Stimulated activated CD8-positive, alpha-beta memory T cell treated with anti-CD3 and anti-CD28 coated beads, Interleukin-7, amount 100 ng/mL, for 4 hours (primary cell): ENCODE data around the gene HEMGN.
A peak's percentile ranks its signal among the peaks of the same experiment; 100 is the strongest.
"Not testable (repeated sequence)": the region's sequence is repeated elsewhere in the genome, so short reads cannot be mapped to it uniquely, and the experiment has no call there.

Experiments
- DNase-seq, 2 donors: peaks; one replicate each; pipeline ENCODE4 v3.0.0-alpha.2; 2020; ENCODE audit warnings: low read depth in 2 of 2

Gene HEMGN

GRCh38 chr9:97938081-97938644, at the start of gene HEMGN:
Gene HEMGN, minus strand, starts transcription at chr9:97938172. Its CDS starts 36 bp downstream, at chr9:97938136.
- peak in 1 of 2 donors; percentile 7 for DNase-seq

GRCh38 chr9:97987487-97987886, 49.5 kb upstream of the HEMGN start:
- no peak for DNase-seq

- DNase-seq = peak; percentile 27 to 43
Observed at GRCh38 chr9:97985058-97985861, 47.3 kb upstream of the HEMGN start.

DNA sequence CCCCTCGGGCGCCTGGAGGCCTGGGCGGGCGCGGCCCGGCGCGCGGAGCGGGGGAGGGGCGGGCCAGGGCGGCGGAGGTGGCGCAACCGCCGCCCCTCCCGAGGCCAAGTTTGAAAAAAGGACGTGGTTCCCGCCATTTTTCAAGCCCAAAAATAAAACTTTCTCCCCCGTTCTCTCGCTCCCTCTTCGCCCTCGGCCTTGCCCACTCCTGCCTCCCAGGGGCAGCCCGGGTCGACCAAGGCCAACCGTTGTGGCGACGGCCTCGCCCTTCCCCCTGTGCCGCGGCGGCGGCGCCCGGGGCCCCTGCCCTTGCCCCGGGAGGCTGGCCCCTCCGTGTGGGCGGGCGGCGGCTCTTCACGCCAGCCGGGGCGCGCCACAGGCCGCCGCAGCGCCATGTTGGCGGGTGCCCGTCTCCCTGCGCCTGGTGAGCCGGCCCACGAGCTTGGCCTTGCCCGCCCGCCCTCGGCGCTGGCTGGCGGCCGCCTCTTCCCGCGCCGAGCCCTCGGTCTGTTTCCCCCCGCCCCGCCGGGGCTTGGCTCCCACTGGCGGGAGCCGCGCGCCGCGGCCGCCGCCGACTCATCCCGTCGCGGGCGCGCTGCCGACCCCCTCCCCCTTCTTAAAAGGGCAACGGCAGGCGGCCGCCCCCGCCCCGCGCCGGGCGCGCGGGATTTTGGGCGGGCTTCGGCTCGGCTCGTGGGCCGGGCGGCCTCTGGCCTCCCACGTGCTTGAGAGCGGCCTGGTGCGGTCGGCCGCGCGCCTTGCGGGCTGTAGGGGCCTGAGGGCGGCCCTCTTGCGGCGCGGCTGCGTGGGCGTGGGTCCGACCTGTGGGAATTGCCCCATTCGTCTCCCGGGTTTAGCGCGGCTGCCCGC, 46.5 kb upstream of the HEMGN start:
- peak; percentile 68 to 81 for DNase-seq

DNA sequence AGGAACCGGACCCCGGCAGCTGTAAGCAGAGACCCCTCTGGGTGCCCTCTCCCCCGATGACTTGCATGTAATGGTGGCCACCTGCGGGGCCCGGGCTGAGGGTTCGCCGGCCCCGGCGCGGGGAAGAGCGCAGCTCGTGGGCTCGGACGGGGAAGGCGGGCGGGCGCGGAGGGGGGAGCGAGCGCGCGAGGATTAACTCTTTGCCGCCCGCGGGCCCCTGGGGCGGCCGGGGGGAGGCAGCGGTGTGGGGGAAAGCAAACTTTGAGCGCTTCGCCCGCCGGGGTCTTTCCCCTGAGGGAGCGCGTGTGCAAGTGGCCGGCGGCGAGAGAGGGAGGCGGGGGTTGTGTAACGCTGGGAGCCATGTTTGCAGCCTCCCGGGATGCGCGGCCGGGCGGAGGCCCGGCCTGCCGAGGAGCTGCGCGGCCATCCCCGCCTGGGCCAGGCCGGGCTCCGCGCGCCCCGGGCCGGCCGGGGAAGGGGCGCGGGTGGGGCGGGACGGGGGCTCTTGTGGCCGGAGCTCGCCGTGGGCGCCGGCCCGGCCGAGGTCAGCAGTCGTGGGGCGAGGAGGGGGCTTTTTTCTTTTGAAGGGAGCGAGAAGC, 45.7 kb upstream of the HEMGN start:
- DNase-seq = peak; percentile 32 to 66

- DNase-seq = peak; percentile 93 to 96
Observed at GRCh38 chr9:97982683-97983588, 45.0 kb upstream of the HEMGN start, which contains the start of gene ANP32B. Gene ANP32B, plus strand, starts transcription at chr9:97983341. Its CDS starts 215 bp downstream, at chr9:97983556.

DNA sequence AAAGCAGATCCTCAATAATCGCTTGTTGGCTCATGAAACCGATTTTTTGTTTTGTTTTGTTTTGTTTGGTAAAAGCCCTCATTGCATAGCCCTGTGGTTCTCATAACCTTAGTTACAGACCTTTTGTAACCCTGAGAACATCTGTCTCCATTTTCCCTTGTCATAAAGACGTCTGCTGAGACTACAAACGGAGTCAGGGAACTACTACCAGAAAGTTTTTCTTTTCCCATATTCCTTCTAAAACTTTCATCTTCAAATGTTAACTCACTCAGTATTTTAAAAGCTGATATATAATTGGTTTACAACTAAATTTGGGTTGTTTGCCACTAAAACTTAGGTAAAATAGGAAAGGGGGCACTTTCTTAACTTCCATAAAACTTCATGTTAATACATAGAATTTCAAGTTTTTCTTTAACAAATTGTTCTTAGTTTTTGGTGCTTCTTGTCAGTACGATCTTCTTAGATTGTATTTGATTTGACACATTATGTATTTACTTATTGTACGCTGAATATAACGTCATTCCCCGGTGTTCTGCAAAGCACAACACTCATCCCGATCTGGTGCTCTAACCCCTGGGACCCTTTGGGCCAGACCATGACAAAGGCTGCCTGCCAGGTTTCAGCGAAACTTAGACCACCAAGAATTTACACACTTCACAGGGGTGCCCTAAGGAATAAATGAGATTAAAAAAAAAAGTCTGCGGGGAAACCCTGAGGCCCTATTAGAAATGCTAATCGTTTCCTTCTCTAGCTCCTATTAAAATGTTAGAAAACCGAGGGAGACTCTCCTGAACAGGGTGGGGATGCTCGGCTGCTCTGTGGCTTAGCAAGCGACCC, 44.1 kb upstream of the HEMGN start:
- no peak for DNase-seq

DNA sequence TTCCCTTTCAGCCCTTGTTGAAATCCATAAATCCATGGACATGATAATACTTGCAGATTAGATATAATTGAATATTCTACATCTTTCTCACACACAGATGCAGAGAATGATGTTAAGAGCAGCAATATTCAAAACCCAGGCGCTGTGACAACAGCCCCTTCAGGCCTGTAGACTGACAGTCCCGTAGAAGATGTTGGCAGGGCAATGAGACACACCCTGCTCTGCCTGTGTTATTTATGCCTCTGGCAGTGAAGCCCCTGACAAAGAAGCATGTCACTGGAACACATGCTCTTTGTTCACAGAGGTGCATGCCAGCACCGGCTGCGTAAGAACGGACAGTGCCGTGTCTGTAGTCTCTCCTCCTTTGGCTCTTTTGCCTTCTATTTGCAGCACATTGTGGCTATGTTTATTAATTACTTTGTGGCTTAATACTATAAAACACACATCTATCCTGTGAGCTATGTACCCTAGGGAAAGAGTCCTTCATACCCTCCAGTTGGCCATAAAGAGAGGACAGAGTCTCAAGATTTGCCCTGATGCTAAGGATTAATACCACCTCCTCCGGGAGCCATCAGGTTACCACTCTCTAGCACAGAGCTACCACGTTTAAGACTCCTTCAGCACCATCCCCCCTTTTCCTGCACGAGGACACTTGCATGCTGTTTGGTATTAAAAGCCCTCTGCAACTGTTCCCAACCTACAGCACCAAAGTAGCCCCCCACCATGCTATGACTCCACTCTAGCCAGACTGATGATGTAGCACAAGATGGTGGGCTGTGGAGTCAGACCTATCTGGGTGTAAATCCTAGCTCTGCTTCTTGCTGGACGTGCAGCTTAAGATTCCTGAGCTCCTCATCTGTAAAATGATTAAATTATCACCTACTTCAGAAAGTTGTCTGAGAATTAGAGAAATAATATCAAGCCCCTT, 43.2 kb upstream of the HEMGN start:
- DNase-seq = no peak

- no peak for DNase-seq
Observed at GRCh38 chr9:97980479-97980803, 42.5 kb upstream of the HEMGN start.

DNA sequence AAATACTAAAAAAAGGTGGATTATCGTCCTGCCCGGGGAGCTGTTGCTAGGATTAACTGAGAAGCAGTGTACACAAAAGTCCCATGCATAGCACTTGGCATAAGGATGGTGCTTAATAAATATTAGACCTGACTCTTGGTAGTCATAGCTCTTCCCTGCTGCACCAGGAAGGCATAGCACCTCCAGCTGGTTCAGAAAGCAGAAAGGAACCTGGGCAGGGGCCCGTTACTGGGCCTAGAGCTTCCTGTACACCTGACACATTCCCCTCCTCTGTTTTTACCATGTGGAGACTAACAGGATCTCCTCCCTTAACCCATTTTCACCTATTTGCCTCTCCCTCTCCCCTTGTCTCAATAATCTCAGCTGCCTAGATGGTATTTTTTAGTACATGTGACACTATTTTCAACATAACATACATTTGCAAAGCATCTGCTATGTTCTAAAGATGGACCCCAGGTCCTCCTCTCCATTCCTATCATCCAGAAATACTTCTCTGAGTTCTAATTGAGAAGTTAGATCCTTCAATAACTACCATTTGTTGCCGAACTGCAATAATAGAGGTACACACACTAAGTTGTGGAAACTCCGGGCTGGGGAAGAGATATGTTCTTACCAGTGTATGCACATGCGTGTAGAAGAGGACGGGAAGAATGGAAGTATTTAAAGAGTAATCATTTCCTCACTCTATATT, 42.0 kb upstream of the HEMGN start:
- no peak for DNase-seq

- DNase-seq = no peak
Observed at GRCh38 chr9:97978371-97979130, 40.6 kb upstream of the HEMGN start.

DNA sequence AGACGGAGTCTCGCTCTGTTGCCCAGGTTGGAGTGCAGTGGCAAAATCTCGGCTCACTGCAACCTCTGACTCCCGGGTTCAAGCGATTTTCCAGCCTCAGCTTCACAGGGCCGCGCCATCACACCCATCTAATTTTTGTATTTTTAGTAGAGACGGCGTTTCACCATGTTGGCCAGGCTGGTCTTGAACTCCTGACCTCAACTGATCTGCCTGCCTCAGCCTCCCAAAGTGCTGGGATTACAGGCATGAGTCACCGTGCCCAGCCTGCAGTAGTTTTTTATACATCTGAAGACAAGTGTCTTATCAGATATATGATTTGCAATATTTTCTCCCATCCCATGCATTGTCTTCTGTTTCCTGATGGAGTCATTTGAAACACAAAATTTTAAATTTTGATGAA, 38.7 kb upstream of the HEMGN start:
- not testable (repeated sequence) for DNase-seq

DNA sequence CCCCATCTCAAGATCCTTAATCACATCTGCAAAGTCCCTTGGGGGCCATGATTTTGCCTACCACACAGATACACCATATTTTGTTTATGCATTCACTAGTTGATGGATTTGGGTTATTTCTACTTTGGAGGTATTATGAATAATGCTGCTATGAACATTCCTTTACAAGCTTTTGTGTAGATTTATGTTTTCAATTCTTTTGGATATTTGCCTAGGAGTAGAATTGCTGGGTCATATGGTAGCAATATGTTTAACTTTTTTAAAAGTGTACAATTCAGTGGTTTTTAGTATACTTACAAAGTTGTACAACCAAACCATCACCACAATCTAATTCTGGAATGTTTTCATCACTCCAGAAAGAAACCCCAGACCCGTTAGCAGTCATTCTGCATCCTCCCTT, 37.4 kb upstream of the HEMGN start:
- DNase-seq = no peak

GRCh38 chr9:97972753-97973152, 34.8 kb upstream of the HEMGN start:
- no peak for DNase-seq

DNA sequence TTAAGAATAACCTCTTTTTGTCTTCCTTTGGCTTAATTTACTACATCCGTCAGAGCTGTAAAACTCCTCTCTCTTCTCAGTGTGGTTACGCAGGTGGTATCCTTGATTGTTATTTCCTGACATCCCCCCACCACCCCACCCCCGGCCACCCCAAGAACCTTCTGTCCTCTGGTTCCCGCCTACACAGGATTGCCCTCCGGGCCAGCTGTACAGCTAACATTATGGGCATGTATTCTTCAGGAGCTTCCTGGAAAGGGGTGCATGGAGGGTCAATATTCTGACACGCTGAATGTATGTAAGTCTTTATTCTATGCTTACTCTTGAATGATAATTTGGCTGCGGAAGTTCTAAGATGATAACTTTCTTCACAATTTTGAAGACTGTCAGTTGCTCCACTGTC, 32.2 kb upstream of the HEMGN start:
- no peak for DNase-seq

- DNase-seq = no peak
Observed at GRCh38 chr9:97969014-97969413, 31.0 kb upstream of the HEMGN start.

DNA sequence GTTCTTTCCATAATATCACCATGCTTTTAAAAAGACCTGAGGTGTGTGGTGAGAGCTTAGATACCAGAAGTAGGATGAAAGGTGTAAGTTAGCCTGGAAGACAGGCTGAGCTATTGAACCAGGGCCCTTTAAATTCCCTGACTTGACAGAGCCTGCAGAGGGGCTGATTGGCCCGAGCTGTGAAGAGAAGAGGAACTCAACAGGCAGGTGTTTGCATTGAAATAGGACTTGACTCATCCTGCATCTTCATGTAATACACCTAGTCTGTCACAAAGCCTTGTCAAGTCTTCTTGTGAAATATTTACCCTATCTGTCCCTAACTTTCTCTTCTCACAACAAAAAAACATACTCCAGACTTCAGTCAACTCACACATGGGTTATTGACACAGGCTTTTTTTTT, 28.5 kb upstream of the HEMGN start:
- no peak for DNase-seq

DNA sequence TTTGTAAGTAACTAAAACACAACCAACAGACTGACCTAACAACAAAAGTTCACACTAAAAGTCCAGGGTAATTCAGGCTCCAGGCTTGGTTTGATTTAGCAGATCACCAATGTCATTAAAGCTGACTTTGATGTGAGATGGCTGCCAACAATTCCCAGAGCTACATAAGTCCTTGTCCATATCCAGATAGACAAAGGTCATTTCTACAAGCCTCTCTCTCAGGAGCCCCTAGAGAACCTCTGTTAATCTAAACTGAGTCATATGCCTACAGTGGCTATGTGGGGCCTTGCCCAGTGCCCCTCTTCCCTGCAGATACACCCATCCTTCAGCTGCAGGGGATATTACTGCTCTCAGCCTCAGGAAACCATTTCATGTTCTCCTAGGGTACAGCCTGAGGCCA, 26.9 kb upstream of the HEMGN start:
- no peak for DNase-seq
